ENCODE data around the gene LCN6. TPM values are rescaled to one million over a fixed set of nuclear protein-coding genes. Genes with fewer than 3 reads are reported as not detected.

Gene LCN6
- total RNA-seq, 1 donor from 2014 or later = 17.9 TPM

- H3K4me1 ChIP-seq = peaks cover 7% of the 10 kb centered on the region
- no peaks in the 10 kb centered on the region for H3K9me3 ChIP-seq
- no peak for DNase-seq (ENCODE audit: extremely low spot score in 2 of 2)
- intact Hi-C loops (cut with DNase I) = no loop called here
- no peak for TF ChIP-seq CTCF (IDR thresholded peaks at IDR 0.05)
- TF ChIP-seq POLR2A (IDR thresholded peaks at IDR 0.05) = no peak
- TF ChIP-seq POLR2AphosphoS5 (IDR thresholded peaks at IDR 0.05; ENCODE audit: insufficient read depth in 1 of 2, low read depth in 1 of 2) = no peak
- H3K4me3 ChIP-seq = no peak overlapping the region
- H3K27me3 ChIP-seq = no peaks in the 10 kb centered on the region
- H3K27ac ChIP-seq = no peak overlapping the region
- H3K36me3 ChIP-seq = no peaks in the 10 kb centered on the region
Observed at GRCh38 chr9:136700959-136701667, 47.2 kb downstream of the LCN6 start.

GRCh38 chr9:136700304-136700703, 48.0 kb downstream of the LCN6 start:
- H3K9me3 ChIP-seq = no peaks in the 10 kb centered on the region
- DNase-seq (ENCODE audit: extremely low spot score in 2 of 2) = no peak
- H3K27ac ChIP-seq = no peak overlapping the region
- no peak overlapping the region for H3K4me3 ChIP-seq
- H3K27me3 ChIP-seq = no peaks in the 10 kb centered on the region
- no peaks in the 10 kb centered on the region for H3K36me3 ChIP-seq
- no peak for TF ChIP-seq POLR2A (IDR thresholded peaks at IDR 0.05)
- TF ChIP-seq CTCF (IDR thresholded peaks at IDR 0.05) = no peak
- TF ChIP-seq POLR2AphosphoS5 (IDR thresholded peaks at IDR 0.05; ENCODE audit: insufficient read depth in 1 of 2, low read depth in 1 of 2) = no peak
- H3K4me1 ChIP-seq = peaks cover 7% of the 10 kb centered on the region
- intact Hi-C loops (cut with DNase I) = no loop called here

- intact Hi-C loops (cut with DNase I) = no loop called here
- Histone ChIP-seq H3K36me3 (no peaks in the 10 kb centered on the region), H3K9me3 (no peaks in the 10 kb centered on the region), H3K4me1 (peaks cover 15% of the 10 kb centered on the region), H3K27me3 (no peaks in the 10 kb centered on the region), H3K27ac (no peak overlapping the region), H3K4me3 (no peak overlapping the region)
- no peak for DNase-seq (ENCODE audit: extremely low spot score in 2 of 2)
- TF ChIP-seq CTCF (IDR thresholded peaks at IDR 0.05) = no peak
- no peak for TF ChIP-seq POLR2AphosphoS5 (IDR thresholded peaks at IDR 0.05; ENCODE audit: insufficient read depth in 1 of 2, low read depth in 1 of 2)
Observed at GRCh38 chr9:136698635-136699246, 49.6 kb downstream of the LCN6 start.

- no peak for TF ChIP-seq CTCF (IDR thresholded peaks at IDR 0.05)
- TF ChIP-seq POLR2AphosphoS5 (IDR thresholded peaks at IDR 0.05; ENCODE audit: insufficient read depth in 1 of 2, low read depth in 1 of 2) = no peak
- TF ChIP-seq POLR2A (IDR thresholded peaks at IDR 0.05) = no peak
- Histone ChIP-seq H3K4me1 (peaks cover 23% of the 10 kb centered on the region), H3K4me3 (no peak overlapping the region), H3K36me3 (no peaks in the 10 kb centered on the region), H3K27ac (no peak overlapping the region), H3K27me3 (no peaks in the 10 kb centered on the region), H3K9me3 (no peaks in the 10 kb centered on the region)
- no peak for DNase-seq (ENCODE audit: extremely low spot score in 2 of 2)
- intact Hi-C loops (cut with DNase I) = no loop called here
Observed at GRCh38 chr9:136697821-136698526, 50.4 kb downstream of the LCN6 start.
